Omental fat pad (tissue), 4 donors: ENCODE measurements around the gene TKTL2. TPM values are rescaled to one million over a fixed set of nuclear protein-coding genes. Genes with fewer than 3 reads are reported as not detected.

Experiments
- ATAC-seq: fragments of 150-250 bp; one replicate; pipeline ENCODE4 v1.9.1; 2016; ENCODE audit warnings: mild to moderate bottlenecking, moderate library complexity; ENCODE audit not compliant: low FRiP score
- DNase-seq: peaks from one replicate; pipeline ENCODE4 v3.0.0-alpha.2; 2019; ENCODE audit warnings: low spot score
- CTCF ChIP-seq, 3 donors: fragments of 450-650 bp; IDR thresholded peaks; one replicate each; pipeline ENCODE4 v1.5.1; 2016 to 2017; ENCODE audit warnings: antibody characterized with exemption in 3 of 3, mild to moderate bottlenecking in 3 of 3, moderate library complexity in 2 of 3
- total RNA-seq, 4 donors: library from RNA; depleted of rRNA; stranded (reverse); fragments of >200 nt; gene quantifications; one replicate each; pipeline ENCODE4 v1.1.0, GENCODE V29; 2016

The TKTL2 gene
- total RNA-seq: under 1 TPM in 2 of 4 donors, not detected in 2; 0.09 to 0.36 TPM

GRCh38 chr4:163473576-163473975, at the start of gene TKTL2:
TKTL2 (minus strand) TSS chr4:163473754; CDS start chr4:163473734, 20 bp downstream.
- ATAC-seq (no peak), DNase-seq (no peak)
- TF ChIP-seq CTCF (IDR thresholded peaks at IDR 0.05): no peak

GRCh38 chr4:163515198-163515597, 41.6 kb upstream of the TKTL2 start:
- DNase-seq (no peak), ATAC-seq (no peak)
- TF ChIP-seq CTCF (IDR thresholded peaks at IDR 0.05): no peak

- TF ChIP-seq CTCF (IDR thresholded peaks at IDR 0.05): no peak
- DNase-seq: no peak
- no peak for ATAC-seq
These were observed 31.8 kb upstream of the TKTL2 start for GRCh38 chr4:163505374-163505773.

- no peak for ATAC-seq
- no peak for TF ChIP-seq CTCF (IDR thresholded peaks at IDR 0.05)
- DNase-seq: no peak
These were observed 27.0 kb upstream of the TKTL2 start for GRCh38 chr4:163500586-163500985.

- no peak for TF ChIP-seq CTCF (IDR thresholded peaks at IDR 0.05)
- no peak for DNase-seq
- no peak for ATAC-seq
These were observed 22.3 kb upstream of the TKTL2 start for GRCh38 chr4:163495900-163496299.

- ATAC-seq: peak; percentile 98
- DNase-seq: peak; percentile 65
- TF ChIP-seq CTCF (IDR thresholded peaks at IDR 0.05): no peak
These were observed 21.0 kb upstream of the TKTL2 start, which contains the start of gene TMA16 for GRCh38 chr4:163494360-163495241. TMA16 (plus strand) TSS chr4:163494690; CDS start chr4:163494802, 112 bp downstream.
